ENCODE measurements around the gene CD22. TPM values are rescaled to one million over a fixed set of nuclear protein-coding genes. Genes with fewer than 3 reads are reported as not detected.

Gene CD22
- total and polyA plus RNA-seq, 2 of the 13 experiments (the other 11 are each of a cell fraction or from before 2014, with no cell fraction given): 0.71 to 1.7 TPM

DNA sequence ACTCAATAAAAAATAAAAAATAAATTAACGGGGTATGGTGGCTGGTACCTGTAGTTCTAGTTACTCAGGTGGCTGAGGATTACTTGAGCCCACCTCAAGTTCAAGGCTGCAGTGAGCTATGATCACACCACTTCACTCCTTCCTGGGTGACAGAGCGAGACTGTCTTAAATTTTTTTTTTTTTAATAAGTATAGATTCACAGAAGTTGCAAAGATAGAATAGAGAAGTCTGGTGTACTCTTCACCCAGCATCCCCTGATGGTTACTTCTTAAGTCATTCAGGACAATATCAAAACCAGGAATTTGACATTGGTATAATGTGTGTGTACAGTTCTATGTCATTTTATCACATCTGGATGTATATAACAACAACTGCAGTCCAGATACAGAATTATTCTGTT lies 7.7 kb upstream of the CD22 start:
- Histone ChIP-seq H3K36me3 (replicated peaks in 1 of 2; ENCODE audit: control insufficient read depth in 1 of 2, insufficient read depth in 2 of 2, low read length in 2 of 2) (no peaks in the 10 kb centered on the region), H3K4me2 (ENCODE audit: low read depth, low read length) (no peak overlapping the region), H3K27ac (ENCODE audit: extremely low read length, insufficient read depth, low read length) (no peak overlapping the region), H3K9ac (ENCODE audit: insufficient read depth, low read depth, low read length) (no peak overlapping the region), H4K20me1 (ENCODE audit: insufficient read depth, low read length) (no peaks in the 10 kb centered on the region), H3K79me2 (ENCODE audit: insufficient read depth, low read length) (no peaks in the 10 kb centered on the region), H3K4me1 (ENCODE audit: insufficient read depth, low read length) (peaks cover 49% of the 10 kb centered on the region), H2AFZ (ENCODE audit: low read length) (no peak overlapping the region), H3K4me3 (replicated peaks in 1 of 3; ENCODE audit: insufficient read depth in 1 of 3, low read depth in 2 of 3, low read length in 3 of 3) (no peak overlapping the region), H3K9me3 (ENCODE audit: low read length) (no peaks in the 10 kb centered on the region), H3K27me3 (ENCODE audit: control insufficient read depth in 1 of 2, insufficient read depth in 2 of 2, low read length in 2 of 2) (no peaks in the 10 kb centered on the region)
- FAIRE-seq (no peak), DNase-seq (ENCODE audit: low spot score) (no peak), ATAC-seq (no peak)
- BruUV-seq (replicated peaks): no TSS peak
- no peak for TF ChIP-seq TP53 (CRISPR knock-in tag; conservative IDR thresholded peaks at IDR 0.05)
- TF ChIP-seq ZNF615 (CRISPR knock-in tag; IDR thresholded peaks at IDR 0.05; ENCODE audit: borderline replicate concordance): no peak
- TF ChIP-seq, protein P1, sequence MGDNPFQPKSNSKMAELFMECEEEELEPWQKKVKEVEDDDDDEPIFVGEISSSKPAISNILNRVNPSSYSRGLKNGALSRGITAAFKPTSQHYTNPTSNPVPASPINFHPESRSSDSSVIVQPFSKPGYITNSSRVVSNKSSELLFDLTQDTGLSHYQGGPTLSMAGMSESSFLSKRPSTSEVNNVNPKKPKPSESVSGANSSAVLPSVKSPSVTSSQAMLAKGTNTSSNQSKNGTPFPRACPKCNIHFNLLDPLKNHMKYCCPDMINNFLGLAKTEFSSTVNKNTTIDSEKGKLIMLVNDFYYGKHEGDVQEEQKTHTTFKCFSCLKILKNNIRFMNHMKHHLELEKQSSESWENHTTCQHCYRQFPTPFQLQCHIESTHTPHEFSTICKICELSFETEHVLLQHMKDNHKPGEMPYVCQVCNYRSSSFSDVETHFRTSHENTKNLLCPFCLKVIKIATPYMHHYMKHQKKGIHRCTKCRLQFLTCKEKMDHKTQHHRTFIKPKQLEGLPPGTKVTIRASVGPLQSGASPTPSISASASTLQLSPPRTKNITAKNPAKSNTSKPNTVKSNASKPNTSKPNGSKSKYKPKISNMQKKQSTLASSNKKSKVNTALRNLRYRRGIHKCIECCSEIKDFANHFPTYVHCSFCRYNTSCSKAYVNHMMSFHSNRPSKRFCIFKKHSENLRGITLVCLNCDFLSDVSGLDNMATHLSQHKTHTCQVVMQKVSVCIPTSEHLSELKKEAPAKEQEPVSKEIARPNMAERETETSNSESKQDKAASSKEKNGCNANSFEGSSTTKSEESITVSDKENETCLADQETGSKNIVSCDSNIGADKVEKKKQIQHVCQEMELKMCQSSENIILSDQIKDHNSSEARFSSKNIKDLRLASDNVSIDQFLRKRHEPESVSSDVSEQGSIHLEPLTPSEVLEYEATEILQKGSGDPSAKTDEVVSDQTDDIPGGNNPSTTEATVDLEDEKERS (CRISPR knock-in tag; IDR thresholded peaks at IDR 0.05): no peak
- POLR2A ChIA-PET: no interaction called here
- WGBS (ENCODE audit: low lambda C conversion rate): 91% methylated on average over 2 of the region's 2 CpGs
- in situ Hi-C loops (cut with HindIII; ENCODE audit: extremely low pct_ligation_motif_present, low pct_unique_long_range_greater_than_20kb) (no loop called here), intact Hi-C loops (cut with micrococcal nuclease; ENCODE audit: unreplicated experiment) (no loop called here)
- CTCF ChIA-PET (ENCODE audit: low intra/inter-chr PET ratio, low total read pairs): no interaction called here

DNA sequence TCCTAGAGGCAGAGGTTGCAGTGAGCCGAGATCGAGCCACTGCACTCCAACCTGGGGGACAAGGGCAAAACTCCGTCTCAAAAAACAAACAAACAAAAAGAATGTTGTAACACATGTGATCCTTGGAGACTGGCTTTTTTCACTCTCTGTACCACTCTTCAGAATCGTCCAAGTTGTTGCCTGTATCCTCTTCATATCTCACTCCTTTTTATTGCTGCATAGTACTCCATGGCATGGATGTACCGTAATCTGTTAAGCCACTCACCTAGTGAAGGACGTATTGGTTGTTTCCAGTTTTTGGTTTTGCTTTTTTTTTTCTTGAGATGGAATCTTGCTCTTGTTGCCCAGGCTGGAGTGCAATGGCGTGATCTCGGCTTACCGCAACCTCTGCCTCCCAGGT lies 7.0 kb upstream of the CD22 start:
- WGBS (ENCODE audit: low lambda C conversion rate): 82% methylated on average over 9 of the region's 9 CpGs
- POLR2A ChIA-PET: no interaction called here
- no TSS peak for BruUV-seq (replicated peaks)
- no peak for DNase-seq (ENCODE audit: low spot score)
- Histone ChIP-seq H3K36me3 (replicated peaks in 1 of 2; ENCODE audit: control insufficient read depth in 1 of 2, insufficient read depth in 2 of 2, low read length in 2 of 2) (no peaks in the 10 kb centered on the region), H3K4me1 (ENCODE audit: insufficient read depth, low read length) (peaks cover 49% of the 10 kb centered on the region), H3K9me3 (ENCODE audit: low read length) (no peaks in the 10 kb centered on the region), H3K9ac (ENCODE audit: insufficient read depth, low read depth, low read length) (no peak overlapping the region), H3K4me3 (replicated peaks in 1 of 3; ENCODE audit: insufficient read depth in 1 of 3, low read depth in 2 of 3, low read length in 3 of 3) (no peak overlapping the region), H3K79me2 (ENCODE audit: insufficient read depth, low read length) (no peaks in the 10 kb centered on the region), H4K20me1 (ENCODE audit: insufficient read depth, low read length) (no peaks in the 10 kb centered on the region), H3K27ac (ENCODE audit: extremely low read length, insufficient read depth, low read length) (no peak overlapping the region), H2AFZ (ENCODE audit: low read length) (no peak overlapping the region), H3K27me3 (ENCODE audit: control insufficient read depth in 1 of 2, insufficient read depth in 2 of 2, low read length in 2 of 2) (no peaks in the 10 kb centered on the region), H3K4me2 (ENCODE audit: low read depth, low read length) (no peak overlapping the region)
- no peak for FAIRE-seq
- intact Hi-C loops (cut with micrococcal nuclease; ENCODE audit: unreplicated experiment): no loop called here
- TF ChIP-seq CSRNP2 (CRISPR knock-in tag; conservative IDR thresholded peaks at IDR 0.05; ENCODE audit: low read depth) (no peak), ZNF441 (CRISPR knock-in tag; IDR thresholded peaks at IDR 0.05; ENCODE audit: borderline replicate concordance) (peak; percentile 57; the same call in 1 of the 2 replicates)
- no peak for ATAC-seq
- in situ Hi-C loops (cut with HindIII; ENCODE audit: extremely low pct_ligation_motif_present, low pct_unique_long_range_greater_than_20kb): no loop called here
- CTCF ChIA-PET (ENCODE audit: low intra/inter-chr PET ratio, low total read pairs): no interaction called here

Data from HepG2 (cell line).